Glutamatergic neuron (in vitro differentiated cells): ENCODE data around the gene ZYX. TPM values are rescaled to one million over a fixed set of nuclear protein-coding genes. Genes with fewer than 3 reads are reported as not detected.

Experiments
- DNase-seq: peaks from one replicate; pipeline ENCODE4 v3.0.0; 2022
- H3K27ac Mint-ChIP-seq: one replicate; pipeline ENCODE4 v1.8.0; 2020; ENCODE audit warnings: mild to moderate bottlenecking, mixed read lengths, inconsistent platforms; ENCODE audit not compliant: unreplicated experiment
- H3K27me3 Mint-ChIP-seq: one replicate; pipeline ENCODE4 v1.8.0; 2020; ENCODE audit warnings: mild to moderate bottlenecking, moderate library complexity, mixed read lengths, inconsistent platforms; ENCODE audit not compliant: unreplicated experiment
- H3K36me3 Mint-ChIP-seq: one replicate; pipeline ENCODE4 v1.8.0; 2020; ENCODE audit warnings: mild to moderate bottlenecking, mixed read lengths, inconsistent platforms; ENCODE audit not compliant: unreplicated experiment
- H3K4me1 Mint-ChIP-seq: one replicate; pipeline ENCODE4 v1.8.0; 2020; ENCODE audit warnings: mild to moderate bottlenecking, low read depth, mixed read lengths, inconsistent platforms; ENCODE audit not compliant: unreplicated experiment
- H3K4me3 Mint-ChIP-seq: one replicate; pipeline ENCODE4 v1.8.0; 2020; ENCODE audit warnings: mild to moderate bottlenecking, mixed read lengths, inconsistent platforms; ENCODE audit not compliant: unreplicated experiment
- H3K9me3 Mint-ChIP-seq: one replicate; pipeline ENCODE4 v1.8.0; 2020; ENCODE audit warnings: mild to moderate bottlenecking, moderate library complexity, mixed read lengths, inconsistent platforms; ENCODE audit not compliant: unreplicated experiment
- CTCF ChIP-seq: fragments of 200-600 bp; sonication (generic); IDR thresholded peaks from one replicate; pipeline ENCODE4 v1.5.0; 2021; ENCODE audit not compliant: partially characterized antibody, unreplicated experiment
- total RNA-seq: library from RNA; stranded (reverse); fragmentation: NEBNext Ultra II Directional; extraction: Animal tissue kit (Norgen Biotek cat#: 25700); gene quantifications from one replicate; pipeline ENCODE4 v1.2.1, GENCODE V29; 2021; ENCODE audit not compliant: unreplicated experiment

Gene ZYX
- total RNA-seq, 1 donor from 2014 or later, result 163 TPM

- DNase-seq, result no peak
- peak overlapping the region; percentile 34 for H3K4me3 Mint-ChIP-seq
- peak overlapping the region; percentile 38 for H3K27ac Mint-ChIP-seq
- H3K4me1 Mint-ChIP-seq, result no peaks in the 10 kb centered on the region
- peaks cover 8% of the 10 kb centered on the region for H3K9me3 Mint-ChIP-seq
- H3K27me3 Mint-ChIP-seq, result peaks cover 10% of the 10 kb centered on the region
- no peaks in the 10 kb centered on the region for H3K36me3 Mint-ChIP-seq
- no peak for TF ChIP-seq CTCF
Observed at GRCh38 chr7:143396625-143397556, 15.7 kb downstream of the ZYX start.

- no peaks in the 10 kb centered on the region for H3K4me1 Mint-ChIP-seq
- DNase-seq, result no peak
- no peak for TF ChIP-seq CTCF
- H3K9me3 Mint-ChIP-seq, result peaks cover 8% of the 10 kb centered on the region
- no peak overlapping the region for H3K4me3 Mint-ChIP-seq
- no peak overlapping the region for H3K27ac Mint-ChIP-seq
- no peaks in the 10 kb centered on the region for H3K36me3 Mint-ChIP-seq
- H3K27me3 Mint-ChIP-seq, result peaks cover 10% of the 10 kb centered on the region
Observed at GRCh38 chr7:143397710-143398530, 16.8 kb downstream of the ZYX start.

GRCh38 chr7:143398616-143399015, 17.5 kb downstream of the ZYX start:
- H3K4me1 Mint-ChIP-seq, result no peaks in the 10 kb centered on the region

GRCh38 chr7:143399151-143399550, 18.0 kb downstream of the ZYX start:
- no peak for TF ChIP-seq CTCF

More at GRCh38 chr7:143398616-143399015, 17.5 kb downstream of the ZYX start:
- no peak for DNase-seq
- Mint-ChIP-seq H3K36me3 (no peaks in the 10 kb centered on the region), H3K27ac (no peak overlapping the region), H3K4me3 (no peak overlapping the region), H3K9me3 (peaks cover 8% of the 10 kb centered on the region), H3K27me3 (peaks cover 10% of the 10 kb centered on the region)
- no peak for TF ChIP-seq CTCF

More at GRCh38 chr7:143399151-143399550, 18.0 kb downstream of the ZYX start:
- Mint-ChIP-seq H3K36me3 (no peaks in the 10 kb centered on the region), H3K27me3 (peaks cover 10% of the 10 kb centered on the region), H3K4me3 (no peak overlapping the region), H3K9me3 (peaks cover 8% of the 10 kb centered on the region), H3K4me1 (no peaks in the 10 kb centered on the region), H3K27ac (no peak overlapping the region)
- no peak for DNase-seq
